Ishikawa (cell line): ENCODE data around the gene DNAH9.

Source experiments
- CEBPB ChIP-seq: IDR thresholded peaks from 2 replicates; pipeline ENCODE4 v1.6.1; 2012
- EP300 ChIP-seq: IDR thresholded peaks from 2 replicates; pipeline ENCODE4 v1.6.1; 2012; ENCODE audit warnings: borderline replicate concordance
- FOXM1 ChIP-seq: IDR thresholded peaks from 2 replicates; pipeline ENCODE4 v1.6.1; 2012; ENCODE audit warnings: low read depth, borderline replicate concordance
- MAX ChIP-seq: IDR thresholded peaks from 2 replicates; pipeline ENCODE4 v1.6.1; 2012
- TAF1 ChIP-seq: IDR thresholded peaks from 2 replicates; pipeline ENCODE4 v1.6.1; 2012; ENCODE audit warnings: low read depth, mild to moderate bottlenecking
- ZBTB7A ChIP-seq: IDR thresholded peaks from 2 replicates; pipeline ENCODE4 v1.6.1; 2012; ENCODE audit warnings: low read depth

GRCh38 chr17:11855306-11855705 lies 257.0 kb downstream of the DNAH9 start:
- TF ChIP-seq TAF1 (no peak), CEBPB (no peak), ZBTB7A (no peak), EP300 (no peak), MAX (no peak), FOXM1 (no peak)
